Esophagus squamous epithelium (tissue), 4 donors: Measurements from ENCODE around the gene CD2.

Experiments
- POLR2A ChIP-seq, 4 donors: fragments of 450-650 bp; IDR thresholded peaks; one replicate each; pipeline ENCODE4 v1.6.1; 2017; ENCODE audit warnings: antibody characterized with exemption in 4 of 4, mild to moderate bottlenecking in 4 of 4, moderate library complexity in 3 of 4
- TF ChIP-seq, protein P1 (sequence below), 6 experiments: fragments of 450-650 bp in 4 of 6; fragments of 200-600 bp in 2 of 6; sonication (generic) in 2 of 6; IDR thresholded peaks; one replicate each; pipeline ENCODE4 v1.5.1; 2016 to 2019; ENCODE audit warnings: antibody characterized with exemption in 6 of 6, mild to moderate bottlenecking in 4 of 6, moderate library complexity in 4 of 6

DNA sequence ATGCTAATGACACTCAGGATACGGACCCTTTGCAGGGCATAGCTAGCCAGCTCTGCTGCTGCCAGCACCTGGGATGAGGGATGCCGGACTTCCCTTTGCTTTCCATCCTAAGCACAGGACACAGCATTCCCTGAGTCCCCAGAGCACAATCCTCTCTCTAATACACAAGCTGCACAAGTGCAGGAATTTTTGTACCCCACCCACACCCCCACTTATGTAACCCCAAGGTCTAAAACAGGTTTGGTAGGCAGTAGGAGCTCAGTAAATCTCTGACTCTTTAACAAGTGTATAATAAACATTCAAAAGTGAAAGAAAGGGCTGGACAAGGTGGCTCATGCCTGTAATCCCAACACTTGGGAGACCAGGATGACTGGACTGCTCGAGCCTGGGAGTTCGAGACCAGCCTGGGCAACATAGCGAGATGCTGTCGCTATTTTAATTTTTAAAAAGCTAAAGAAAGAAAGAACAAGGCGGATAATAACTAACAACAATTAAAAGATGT is 44.5 kb upstream of the CD2 start:
- no peak for TF ChIP-seq POLR2A (IDR thresholded peaks at IDR 0.05)
- TF ChIP-seq, protein P1, sequence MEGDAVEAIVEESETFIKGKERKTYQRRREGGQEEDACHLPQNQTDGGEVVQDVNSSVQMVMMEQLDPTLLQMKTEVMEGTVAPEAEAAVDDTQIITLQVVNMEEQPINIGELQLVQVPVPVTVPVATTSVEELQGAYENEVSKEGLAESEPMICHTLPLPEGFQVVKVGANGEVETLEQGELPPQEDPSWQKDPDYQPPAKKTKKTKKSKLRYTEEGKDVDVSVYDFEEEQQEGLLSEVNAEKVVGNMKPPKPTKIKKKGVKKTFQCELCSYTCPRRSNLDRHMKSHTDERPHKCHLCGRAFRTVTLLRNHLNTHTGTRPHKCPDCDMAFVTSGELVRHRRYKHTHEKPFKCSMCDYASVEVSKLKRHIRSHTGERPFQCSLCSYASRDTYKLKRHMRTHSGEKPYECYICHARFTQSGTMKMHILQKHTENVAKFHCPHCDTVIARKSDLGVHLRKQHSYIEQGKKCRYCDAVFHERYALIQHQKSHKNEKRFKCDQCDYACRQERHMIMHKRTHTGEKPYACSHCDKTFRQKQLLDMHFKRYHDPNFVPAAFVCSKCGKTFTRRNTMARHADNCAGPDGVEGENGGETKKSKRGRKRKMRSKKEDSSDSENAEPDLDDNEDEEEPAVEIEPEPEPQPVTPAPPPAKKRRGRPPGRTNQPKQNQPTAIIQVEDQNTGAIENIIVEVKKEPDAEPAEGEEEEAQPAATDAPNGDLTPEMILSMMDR (IDR thresholded peaks at IDR 0.05), result no peak
